B cell (primary cell): ENCODE data around the gene PDX1. TPM values are rescaled to one million over a fixed set of nuclear protein-coding genes. Genes with fewer than 3 reads are reported as not detected.

Experiments used
- ATAC-seq: fragments of 200-7000 bp; cut with Tn5 transposase; one replicate; pipeline ENCODE4 v1.10.0; 2021; ENCODE audit warnings: low read depth, mild to moderate bottlenecking, moderate number of reproducible peaks, moderate library complexity
- CTCF ChIA-PET: fragments of 350-600 bp; sonication (Branson Sonifier 250); formaldehyde crosslinking; loops from one replicate; lab custom pipeline; 2021; ENCODE audit warnings: antibody characterized with exemption, inconsistent platforms; lab: Charles Lee
- POLR2A ChIA-PET: fragments of 350-600 bp; sonication (Branson Sonifier 250); formaldehyde crosslinking; loops from one replicate; lab custom pipeline; 2021; ENCODE audit warnings: antibody characterized with exemption; lab: Charles Lee
- DNase-seq: peaks from one replicate; pipeline ENCODE4 v3.0.0; 2013
- H2AFZ ChIP-seq: 2 replicates; pipeline ENCODE4 v1.6.1; 2012; ENCODE audit warnings: mild to moderate bottlenecking, low read depth, low read length; ENCODE audit not compliant: insufficient read depth, poor library complexity, severe bottlenecking
- H3K27ac ChIP-seq, 2 donors: 1 replicate in 1 of 2; 2 replicates in 1 of 2; pipeline ENCODE4 v1.5.1; 2012 to 2013; ENCODE audit warnings: low read length in 2 of 2, mild to moderate bottlenecking in 2 of 2, moderate library complexity in 1 of 2
- H3K27me3 ChIP-seq, 4 experiments: fragments of 200-600 bp in 1 of 4; sonication (generic) in 1 of 4; replicated peaks in 1 of 4; 1 replicate in 2 of 4; 2 replicates in 2 of 4; pipeline versions ENCODE4 v1.6.1 to v1.7.0; 2013 to 2016; ENCODE audit warnings: low read length in 3 of 4, mild to moderate bottlenecking in 2 of 4, mixed read lengths in 1 of 4, moderate library complexity in 1 of 4; ENCODE audit not compliant: insufficient read depth in 4 of 4, control insufficient read depth in 3 of 4; ENCODE audit errors: control extremely low read depth in 1 of 4
- H3K36me3 ChIP-seq, 2 experiments: replicated peaks in 1 of 2; 1 replicate in 1 of 2; 2 replicates in 1 of 2; pipeline versions ENCODE4 v1.6.1 to v1.7.1; 2013; ENCODE audit warnings: low read length in 1 of 2; ENCODE audit not compliant: insufficient read depth in 2 of 2, control insufficient read depth in 1 of 2; ENCODE audit errors: control extremely low read depth in 1 of 2, extremely low read depth in 1 of 2
- H3K4me1 ChIP-seq, 2 donors: fragments of 200-600 bp in 1 of 2; sonication (generic) in 1 of 2; 1 replicate in 1 of 2; 2 replicates in 1 of 2; pipeline versions ENCODE4 v1.5.1 to v1.6.1; 2013 to 2017; ENCODE audit warnings: low read length in 2 of 2; ENCODE audit not compliant: control insufficient read depth in 2 of 2, insufficient read depth in 2 of 2
- H3K4me2 ChIP-seq: replicated peaks from 2 replicates; pipeline ENCODE3; 2012; ENCODE audit warnings: mild to moderate bottlenecking, low read depth, low read length; ENCODE audit not compliant: poor library complexity, severe bottlenecking
- H3K4me3 ChIP-seq, 5 experiments: fragments of 200-600 bp in 1 of 5; sonication (generic) in 1 of 5; 1 replicate in 3 of 5; 2 replicates in 2 of 5; pipeline versions ENCODE4 v1.5.1 to v1.7.0; 2011 to 2016; ENCODE audit warnings: low read length in 4 of 5, mild to moderate bottlenecking in 4 of 5, low read depth in 2 of 5, control low read depth in 1 of 5, moderate library complexity in 1 of 5; ENCODE audit not compliant: insufficient read depth in 1 of 5; ENCODE audit errors: control extremely low read depth in 1 of 5, extremely low read depth in 1 of 5
- H3K79me2 ChIP-seq: fragments of 200-600 bp; sonication (generic); one replicate; pipeline ENCODE4 v1.6.0; 2016; ENCODE audit warnings: low read length; ENCODE audit not compliant: control insufficient read depth, insufficient read depth
- H3K9ac ChIP-seq: fragments of 200-600 bp; sonication (generic); 2 replicates; pipeline ENCODE4 v1.6.1; 2017; ENCODE audit warnings: mild to moderate bottlenecking, low read length, moderate library complexity
- H3K9me3 ChIP-seq, 3 donors: one replicate each; pipeline versions ENCODE4 v1.6.1 to v1.7.1; 2013; ENCODE audit warnings: low read length in 2 of 3; ENCODE audit not compliant: control insufficient read depth in 2 of 3, insufficient read depth in 1 of 3; ENCODE audit errors: control extremely low read depth in 1 of 3
- H4K20me1 ChIP-seq: 2 replicates; pipeline ENCODE4 v1.6.0; 2012; ENCODE audit warnings: mild to moderate bottlenecking, low read length; ENCODE audit not compliant: insufficient read depth, control insufficient read depth, poor library complexity, severe bottlenecking
- H3K27ac Mint-ChIP-seq: one replicate; pipeline ENCODE4 v1.8.0; 2021; ENCODE audit warnings: mixed read lengths
- H3K27me3 Mint-ChIP-seq: one replicate; pipeline ENCODE4 v1.8.0; 2021; ENCODE audit warnings: mixed read lengths
- H3K4me1 Mint-ChIP-seq: one replicate; pipeline ENCODE4 v1.8.0; 2021; ENCODE audit warnings: mixed read lengths
- H3K4me3 Mint-ChIP-seq: one replicate; pipeline ENCODE4 v1.8.0; 2021; ENCODE audit warnings: mixed read lengths
- H3K9me3 Mint-ChIP-seq: one replicate; pipeline ENCODE4 v1.8.0; 2022; ENCODE audit warnings: mixed read lengths; ENCODE audit not compliant: insufficient read depth
- EZH2 ChIP-seq: IDR thresholded peaks from 2 replicates; pipeline ENCODE4 v1.6.1; 2012; ENCODE audit warnings: borderline replicate concordance, low read depth, mild to moderate bottlenecking, moderate library complexity, low read length; ENCODE audit not compliant: insufficient read depth, poor library complexity, severe bottlenecking
- WGBS: methylation state at CpG from one replicate; pipeline ENCODE4 v1.1.5; 2013; ENCODE audit warnings: missing lambda C conversion rate; ENCODE audit not compliant: insufficient coverage; 5-methylcytosine and 5-hydroxymethylcytosine counted together
- intact Hi-C: fragments of 100-400 bp; cut with micrococcal nuclease; formaldehyde crosslinking; loops from one replicate; pipeline ENCODE4 v1.10.0; 2022
- polyA plus RNA-seq: library from polyadenylated mRNA; depleted of rRNA; stranded (reverse); fragments of >200 nt; gene quantifications from 2 replicates; pipeline ENCODE4 v1.2.3, GENCODE V29; 2012
- total RNA-seq, 2 donors: library from RNA; stranded (reverse); fragments of 120-200 nt in 1 of 2; gene quantifications; 1 replicate in 1 of 2; 2 replicates in 1 of 2; pipeline versions ENCODE4 v1.2.3 to v1.2.4, GENCODE V29; 2013 to 2022
- TF ChIP-seq, protein P1 (sequence below): fragments of 200-600 bp; IDR thresholded peaks from one replicate; pipeline ENCODE4 v1.8.0; 2022; ENCODE audit warnings: antibody characterized with exemption, mild to moderate bottlenecking

Gene PDX1
- total and polyA plus RNA-seq, 2 donors (not counting 1 experiment from before 2014, with no cell fraction given): not detected

DNA sequence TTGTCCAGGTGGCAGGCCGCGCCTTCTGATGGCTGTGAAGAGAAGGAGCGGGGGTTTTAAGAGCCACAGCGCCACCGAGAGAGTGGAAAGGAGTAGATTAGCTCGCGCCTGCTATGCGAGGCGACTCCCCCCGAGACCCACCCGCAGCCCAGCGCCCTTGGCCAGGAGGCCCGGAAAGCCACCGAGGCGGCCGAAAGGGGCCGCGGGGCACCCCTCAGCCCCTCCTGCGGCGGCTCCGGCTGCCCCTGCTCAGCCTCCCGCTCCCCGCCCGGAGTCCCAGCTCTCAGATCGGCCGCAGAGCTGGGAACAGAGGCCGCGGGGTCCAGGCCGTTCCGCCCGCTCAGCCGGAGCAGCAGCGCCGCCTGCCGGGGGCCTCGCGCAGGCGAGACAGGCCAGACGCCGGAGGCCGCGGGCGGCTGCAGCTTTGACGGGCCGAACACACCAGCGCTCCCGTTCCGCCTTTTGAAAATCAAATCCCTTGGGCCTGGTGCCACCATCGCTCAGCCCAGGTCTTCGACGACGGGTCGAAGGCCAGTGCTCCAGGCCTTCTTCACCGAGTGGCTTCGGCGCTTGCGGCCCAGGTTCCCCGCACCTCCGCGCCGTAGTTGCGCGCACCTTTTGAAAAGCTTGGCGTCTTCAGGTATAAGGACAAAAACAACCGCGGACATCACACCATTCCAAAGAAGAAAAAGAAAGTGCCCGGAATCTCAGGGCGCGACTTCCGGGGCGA, 34.0 kb downstream of the PDX1 start:
- peak overlapping the region; percentile 62 for H3K9ac ChIP-seq
- peak; percentile 88 for ATAC-seq
- Mint-ChIP-seq H3K27ac (no peak overlapping the region), H3K27me3 (peaks cover 74% of the 10 kb centered on the region), H3K9me3 (no peaks in the 10 kb centered on the region), H3K4me1 (peaks cover 15% of the 10 kb centered on the region), H3K4me3 (peak overlapping the region; percentile 86)
- H3K36me3 ChIP-seq: no peaks in the 10 kb centered on the region
- H3K4me1 ChIP-seq: peaks cover 21 to 25% of the 10 kb centered on the region in 2 donors
- intact Hi-C loops: loop anchor here (2.0 to 10.0 kb wide), 2 partner anchors 37 to 579 kb away; no protein-coding TSS in a partner anchor
- peak overlapping the region in 4 of 5 experiments; percentile 31 to 53 (median 43) for H3K4me3 ChIP-seq
- peaks cover 0 to 12% (median 1%) of the 10 kb centered on the region in 3 donors for H3K9me3 ChIP-seq
- 2% methylated on average over 71 of the region's 71 CpGs for WGBS
- H3K79me2 ChIP-seq: no peaks in the 10 kb centered on the region
- peak overlapping the region; percentile 59 for H2AFZ ChIP-seq
- H4K20me1 ChIP-seq: no peaks in the 10 kb centered on the region
- CTCF ChIA-PET: interaction anchor here (0.5 to 3.8 kb wide), 21 partner anchors 8 to 1007 kb away, joined by 3 to 43 read pairs (median 5); partner anchors contain the start of genes CDX2 and PDX1
- POLR2A ChIA-PET: no interaction called here
- H3K27ac ChIP-seq: no peak overlapping the region
- TF ChIP-seq, protein P1, sequence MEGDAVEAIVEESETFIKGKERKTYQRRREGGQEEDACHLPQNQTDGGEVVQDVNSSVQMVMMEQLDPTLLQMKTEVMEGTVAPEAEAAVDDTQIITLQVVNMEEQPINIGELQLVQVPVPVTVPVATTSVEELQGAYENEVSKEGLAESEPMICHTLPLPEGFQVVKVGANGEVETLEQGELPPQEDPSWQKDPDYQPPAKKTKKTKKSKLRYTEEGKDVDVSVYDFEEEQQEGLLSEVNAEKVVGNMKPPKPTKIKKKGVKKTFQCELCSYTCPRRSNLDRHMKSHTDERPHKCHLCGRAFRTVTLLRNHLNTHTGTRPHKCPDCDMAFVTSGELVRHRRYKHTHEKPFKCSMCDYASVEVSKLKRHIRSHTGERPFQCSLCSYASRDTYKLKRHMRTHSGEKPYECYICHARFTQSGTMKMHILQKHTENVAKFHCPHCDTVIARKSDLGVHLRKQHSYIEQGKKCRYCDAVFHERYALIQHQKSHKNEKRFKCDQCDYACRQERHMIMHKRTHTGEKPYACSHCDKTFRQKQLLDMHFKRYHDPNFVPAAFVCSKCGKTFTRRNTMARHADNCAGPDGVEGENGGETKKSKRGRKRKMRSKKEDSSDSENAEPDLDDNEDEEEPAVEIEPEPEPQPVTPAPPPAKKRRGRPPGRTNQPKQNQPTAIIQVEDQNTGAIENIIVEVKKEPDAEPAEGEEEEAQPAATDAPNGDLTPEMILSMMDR: peak; percentile 86
- TF ChIP-seq EZH2: peak; percentile 6
- peak overlapping the region; percentile 80 for H3K4me2 ChIP-seq
- DNase-seq: peak; percentile 81
- peaks cover 0 to 58% (median 44%) of the 10 kb centered on the region in 4 experiments for H3K27me3 ChIP-seq

DNA sequence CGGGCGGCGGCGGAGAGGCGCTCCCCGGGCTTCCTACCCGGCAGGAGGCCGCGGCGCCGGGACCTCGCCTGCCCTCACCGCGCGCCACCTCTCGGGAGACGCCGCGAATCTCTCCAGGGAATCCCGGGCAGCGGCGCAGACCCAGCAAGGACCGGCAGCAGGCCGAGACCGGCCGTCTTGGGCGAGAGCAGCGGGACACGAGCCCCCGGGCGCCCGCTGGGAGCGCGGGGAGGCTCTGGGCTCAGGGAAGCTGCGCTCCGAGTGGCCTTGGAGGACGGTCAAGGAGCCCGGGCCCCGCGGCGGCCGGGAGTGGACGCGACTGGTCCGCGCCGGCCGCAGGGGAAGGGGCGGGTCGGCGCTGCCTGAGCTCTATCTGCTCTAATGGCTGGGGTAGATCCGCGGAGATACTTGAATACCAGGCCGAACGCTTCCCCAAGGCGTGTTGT, 34.6 kb downstream of the PDX1 start:
- no peak overlapping the region for H3K27ac Mint-ChIP-seq
- intact Hi-C loops: loop anchor here (2.0 to 10.0 kb wide), 2 partner anchors 38 to 580 kb away; no protein-coding TSS in a partner anchor
- DNase-seq (peak; percentile 51), ATAC-seq (peak; percentile 15)
- H3K4me2 ChIP-seq: peak overlapping the region; percentile 80
- peaks cover 15% of the 10 kb centered on the region for H3K4me1 Mint-ChIP-seq
- H3K4me3 ChIP-seq: peak overlapping the region in 4 of 5 experiments; percentile 31 to 53 (median 43)
- H3K27me3 Mint-ChIP-seq: peaks cover 74% of the 10 kb centered on the region
- H2AFZ ChIP-seq: peak overlapping the region; percentile 59
- WGBS: 6% methylated on average over 51 of the region's 56 CpGs
- peaks cover 21 to 28% of the 10 kb centered on the region in 2 donors for H3K4me1 ChIP-seq
- no peaks in the 10 kb centered on the region for H3K9me3 Mint-ChIP-seq
- H3K36me3 ChIP-seq: no peaks in the 10 kb centered on the region
- H3K27ac ChIP-seq: no peak overlapping the region
- H3K9ac ChIP-seq: peak overlapping the region; percentile 62
- peaks cover 0 to 12% (median 1%) of the 10 kb centered on the region in 3 donors for H3K9me3 ChIP-seq
- H3K4me3 Mint-ChIP-seq: peak overlapping the region; percentile 86
- H4K20me1 ChIP-seq: no peaks in the 10 kb centered on the region
- ChIA-PET POLR2A (interaction anchor here (0.6 kb wide), 1 partner anchor 184 kb away, joined by 7 read pairs; no protein-coding TSS in a partner anchor), CTCF (interaction anchor here (0.6 to 3.8 kb wide), 20 partner anchors 8 to 1008 kb away, joined by 3 to 43 read pairs (median 5); partner anchors contain the start of genes CDX2 and PDX1)
- peak; percentile 5 for TF ChIP-seq EZH2
- TF ChIP-seq, protein P1: no peak
- H3K27me3 ChIP-seq: peaks cover 0 to 64% (median 50%) of the 10 kb centered on the region in 4 experiments
- H3K79me2 ChIP-seq: no peaks in the 10 kb centered on the region
